ENCODE data around the gene MBD4. TPM values are rescaled to one million over a fixed set of nuclear protein-coding genes. Genes with fewer than 3 reads are reported as not detected.

The MBD4 gene
- total and polyA plus RNA-seq, 10 of the 15 experiments (the other 5 are each of a cell fraction or from before 2014, with no cell fraction given): 17.7 to 59.0 (median 49.0) TPM

GRCh38 chr3:129439817-129440617 is at the start of gene MBD4, which contains the start of gene IFT122 (continued):
- no peak for TF ChIP-seq ZZZ3 (IDR thresholded peaks at IDR 0.05; ENCODE audit: control insufficient read depth, insufficient read length, low read depth)
- no peak for TF ChIP-seq CHD1 (IDR thresholded peaks at IDR 0.05; ENCODE audit: low read depth, low read length)
- no peak for TF ChIP-seq YBX1 (IDR thresholded peaks at IDR 0.05)
- TF ChIP-seq TCF12 (IDR thresholded peaks at IDR 0.05; ENCODE audit: low read depth, low read length): no peak
- no peak for TF ChIP-seq ZBED1 (IDR thresholded peaks at IDR 0.05; ENCODE audit: borderline replicate concordance)
- peak; percentile 71; the same call in 1 of the 2 replicates for TF ChIP-seq ZNF207 (IDR thresholded peaks at IDR 0.05; ENCODE audit: borderline replicate concordance)
- 0 out of 2 replicates have a peak, but pooled peaks have one; percentile 68 for TF ChIP-seq SMARCA5 (IDR thresholded peaks at IDR 0.05)
- TF ChIP-seq SP1 (IDR thresholded peaks at IDR 0.05; ENCODE audit: low read depth, low read length): peak; percentile 89
- TF ChIP-seq NR2C2 (IDR thresholded peaks at IDR 0.05; ENCODE audit: borderline replicate concordance, control insufficient read depth, insufficient read length, low read depth): no peak
- TF ChIP-seq MEF2A (IDR thresholded peaks at IDR 0.05; ENCODE audit: insufficient read depth, low read depth, low read length): 0 out of 2 replicates have a peak, but pooled peaks have one; percentile 7
- TF ChIP-seq ZBTB11 (CRISPR knock-in tag; IDR thresholded peaks at IDR 0.05): no peak
- peak; percentile 77 for TF ChIP-seq BACH1 (IDR thresholded peaks at IDR 0.05; ENCODE audit: borderline replicate concordance)
- no peak for TF ChIP-seq ZNF217 (IDR thresholded peaks at IDR 0.05)
- no peak for TF ChIP-seq ETV6 (conservative IDR thresholded peaks at IDR 0.05 in 1 of 2, IDR thresholded peaks at IDR 0.05 in 1 of 2; ENCODE audit: borderline replicate concordance in 1 of 2, low read depth in 1 of 2)
- peak; percentile 97 for TF ChIP-seq MXI1 (IDR thresholded peaks at IDR 0.05; ENCODE audit: low read depth, low read length)
- TF ChIP-seq HCFC1 (IDR thresholded peaks at IDR 0.05; ENCODE audit: low read length): peak; percentile 56
- TF ChIP-seq STAT3 (IDR thresholded peaks at IDR 0.05; ENCODE audit: low read depth, low read length): no peak
- TF ChIP-seq JUND (IDR thresholded peaks at IDR 0.05; ENCODE audit: low read depth, low read length): no peak
- TF ChIP-seq, protein P1, sequence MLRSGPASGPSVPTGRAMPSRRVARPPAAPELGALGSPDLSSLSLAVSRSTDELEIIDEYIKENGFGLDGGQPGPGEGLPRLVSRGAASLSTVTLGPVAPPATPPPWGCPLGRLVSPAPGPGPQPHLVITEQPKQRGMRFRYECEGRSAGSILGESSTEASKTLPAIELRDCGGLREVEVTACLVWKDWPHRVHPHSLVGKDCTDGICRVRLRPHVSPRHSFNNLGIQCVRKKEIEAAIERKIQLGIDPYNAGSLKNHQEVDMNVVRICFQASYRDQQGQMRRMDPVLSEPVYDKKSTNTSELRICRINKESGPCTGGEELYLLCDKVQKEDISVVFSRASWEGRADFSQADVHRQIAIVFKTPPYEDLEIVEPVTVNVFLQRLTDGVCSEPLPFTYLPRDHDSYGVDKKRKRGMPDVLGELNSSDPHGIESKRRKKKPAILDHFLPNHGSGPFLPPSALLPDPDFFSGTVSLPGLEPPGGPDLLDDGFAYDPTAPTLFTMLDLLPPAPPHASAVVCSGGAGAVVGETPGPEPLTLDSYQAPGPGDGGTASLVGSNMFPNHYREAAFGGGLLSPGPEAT (IDR thresholded peaks at IDR 0.05; ENCODE audit: low read depth): peak; percentile 19; the same call in 1 of the 2 replicates
- TF ChIP-seq, protein P2, sequence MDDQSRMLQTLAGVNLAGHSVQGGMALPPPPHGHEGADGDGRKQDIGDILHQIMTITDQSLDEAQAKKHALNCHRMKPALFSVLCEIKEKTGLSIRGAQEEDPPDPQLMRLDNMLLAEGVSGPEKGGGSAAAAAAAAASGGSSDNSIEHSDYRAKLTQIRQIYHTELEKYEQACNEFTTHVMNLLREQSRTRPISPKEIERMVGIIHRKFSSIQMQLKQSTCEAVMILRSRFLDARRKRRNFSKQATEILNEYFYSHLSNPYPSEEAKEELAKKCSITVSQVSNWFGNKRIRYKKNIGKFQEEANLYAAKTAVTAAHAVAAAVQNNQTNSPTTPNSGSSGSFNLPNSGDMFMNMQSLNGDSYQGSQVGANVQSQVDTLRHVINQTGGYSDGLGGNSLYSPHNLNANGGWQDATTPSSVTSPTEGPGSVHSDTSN (IDR thresholded peaks at IDR 0.05; ENCODE audit: insufficient replicate concordance, low read depth, low read length): no peak
- TF ChIP-seq, protein P3, sequence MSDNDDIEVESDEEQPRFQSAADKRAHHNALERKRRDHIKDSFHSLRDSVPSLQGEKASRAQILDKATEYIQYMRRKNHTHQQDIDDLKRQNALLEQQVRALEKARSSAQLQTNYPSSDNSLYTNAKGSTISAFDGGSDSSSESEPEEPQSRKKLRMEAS (IDR thresholded peaks at IDR 0.05; ENCODE audit: low read depth, low read length): no peak; the same call in none of the 2 replicates
- peak; percentile 46 for TF ChIP-seq KLF5 (IDR thresholded peaks at IDR 0.05; ENCODE audit: partially characterized antibody)
- TF ChIP-seq RFX5 (IDR thresholded peaks at IDR 0.05; ENCODE audit: low read depth, low read length): peak; percentile 86
- no peak for TF ChIP-seq MYC (IDR thresholded peaks at IDR 0.05; ENCODE audit: insufficient read depth, insufficient read length, insufficient replicate concordance, low read length, severe bottlenecking)

Data from GM12878 (cell line).